HepG2 (cell line): ENCODE data around the gene C12orf60. TPM values are rescaled to one million over a fixed set of nuclear protein-coding genes. Genes with fewer than 3 reads are reported as not detected.

Source experiments
- ATF1 ChIP-seq: IDR thresholded peaks from 2 replicates; pipeline ENCODE4 v1.6.1; 2016; ENCODE audit warnings: mild to moderate bottlenecking, control low read depth
- ERF ChIP-seq: IDR thresholded peaks from 2 replicates; pipeline ENCODE4 v1.6.1; 2018; ENCODE audit warnings: missing biosample characterization, missing genetic modification reagents
- ESRRA ChIP-seq: sonication (generic); formaldehyde crosslinking; IDR thresholded peaks from 2 replicates; pipeline ENCODE4 v1.5.1; 2020; ENCODE audit warnings: mild to moderate bottlenecking, low read depth, missing genetic modification reagents
- HOXA3 ChIP-seq: sonication (generic); formaldehyde crosslinking; IDR thresholded peaks from 2 replicates; pipeline ENCODE4 v1.5.0; 2020; ENCODE audit warnings: missing genetic modification reagents
- JUN ChIP-seq: sonication (generic); formaldehyde crosslinking; IDR thresholded peaks from 2 replicates; pipeline ENCODE4 v1.4.0; 2020; ENCODE audit warnings: mild to moderate bottlenecking, missing genetic modification reagents
- KDM1A ChIP-seq: IDR thresholded peaks from 2 replicates; pipeline ENCODE4 v1.6.1; 2016; ENCODE audit warnings: missing compliant biosample characterization
- MED8 ChIP-seq: sonication (generic); formaldehyde crosslinking; IDR thresholded peaks from 2 replicates; pipeline ENCODE4 v1.8.1; 2023; ENCODE audit warnings: mild to moderate bottlenecking, missing genetic modification reagents; ENCODE audit not compliant: insufficient replicate concordance
- RFXAP ChIP-seq: sonication (generic); formaldehyde crosslinking; IDR thresholded peaks from 2 replicates; pipeline ENCODE4 v1.4.0; 2020; ENCODE audit warnings: missing genetic modification reagents, borderline replicate concordance
- SOX13 ChIP-seq, 3 experiments: fragments of 450-650 bp in 1 of 3; sonication (generic) in 1 of 3; formaldehyde crosslinking in 1 of 3; IDR thresholded peaks in 2 of 3; conservative IDR thresholded peaks in 1 of 3; 2 replicates each; pipeline versions ENCODE4 v1.5.0 to v1.6.1; 2016 to 2020; ENCODE audit warnings: antibody characterized with exemption in 1 of 3, mild to moderate bottlenecking in 1 of 3, missing compliant biosample characterization in 1 of 3, missing genetic modification reagents in 1 of 3, moderate library complexity in 1 of 3
- THAP9 ChIP-seq: sonication (generic); formaldehyde crosslinking; IDR thresholded peaks from 2 replicates; pipeline ENCODE4; 2020; ENCODE audit warnings: missing genetic modification reagents, mild to moderate bottlenecking, borderline replicate concordance
- TMF1 ChIP-seq: sonication (generic); formaldehyde crosslinking; IDR thresholded peaks from 2 replicates; pipeline ENCODE4 v1.8.1; 2022; ENCODE audit warnings: low read depth, missing genetic modification reagents
- TRAFD1 ChIP-seq: sonication (generic); formaldehyde crosslinking; IDR thresholded peaks from 2 replicates; pipeline ENCODE4 v1.5.1; 2020; ENCODE audit warnings: missing genetic modification reagents, mild to moderate bottlenecking, borderline replicate concordance
- U2AF1 ChIP-seq: fragments of 200-400 bp; formaldehyde crosslinking; optimal IDR thresholded peaks from 2 replicates; pipeline ENCODE3; 2017; ENCODE audit warnings: mild to moderate bottlenecking, low read depth, low read length
- ZBTB10 ChIP-seq: sonication (generic); formaldehyde crosslinking; IDR thresholded peaks from 2 replicates; pipeline ENCODE4 v1.4.0; 2020; ENCODE audit warnings: missing genetic modification reagents, borderline replicate concordance
- ZNF101 ChIP-seq: sonication (generic); formaldehyde crosslinking; IDR thresholded peaks from 2 replicates; pipeline ENCODE4 v1.4.0; 2020; ENCODE audit warnings: mild to moderate bottlenecking, low read depth, missing genetic modification reagents, borderline replicate concordance
- ZNF331 ChIP-seq: sonication (generic); formaldehyde crosslinking; IDR thresholded peaks from 2 replicates; pipeline ENCODE4 v1.4.0; 2020; ENCODE audit warnings: missing genetic modification reagents
- ZNF441 ChIP-seq: sonication (generic); formaldehyde crosslinking; IDR thresholded peaks from 2 replicates; pipeline ENCODE4 v1.7.0; 2021; ENCODE audit warnings: missing genetic modification reagents, borderline replicate concordance
- ZNF446 ChIP-seq: sonication (generic); formaldehyde crosslinking; IDR thresholded peaks from 2 replicates; pipeline ENCODE4 v1.5.0; 2020; ENCODE audit warnings: mild to moderate bottlenecking, missing genetic modification reagents
- ZNF605 ChIP-seq: sonication (generic); formaldehyde crosslinking; IDR thresholded peaks from 2 replicates; pipeline ENCODE4 v1.8.0; 2022; ENCODE audit warnings: mild to moderate bottlenecking, missing genetic modification reagents
- polyA plus RNA-seq, 8 experiments: library from polyadenylated mRNA; depleted of rRNA in 3 of 8; stranded (reverse) in 7 of 8; unstranded in 1 of 8; fragments of >200 nt; fragmentation: Illumina TruSeq in 4 of 8; extraction: Trizol in 4 of 8; gene quantifications; 2 replicates each; pipeline versions ENCODE4 v1.2.1 to v1.2.3, GENCODE V29; 2011 to 2016; ENCODE audit warnings: low read depth in 4 of 8, missing spikeins in 1 of 8, mixed read lengths in 1 of 8; ENCODE audit not compliant: insufficient read depth in 1 of 8
- total RNA-seq, 5 experiments: library from RNA; depleted of rRNA; stranded (reverse); fragments of >200 nt; fragmentation: Illumina TruSeq; extraction: Trizol; gene quantifications; 2 replicates each; pipeline ENCODE4 v1.2.3, GENCODE V29; 2016; ENCODE audit warnings: low read depth in 1 of 5

C12orf60 gene
- total and polyA plus RNA-seq, 2 of the 13 experiments (the other 11 are each of a cell fraction or from before 2014, with no cell fraction given): 0.55 to 1.4 TPM

GRCh38 chr12:14770496-14771461 lies 32.7 kb upstream of the C12orf60 start (continued):
- TF ChIP-seq HOXA3 (CRISPR knock-in tag) (peak; percentile 59; the same call in 1 of the 2 replicates), THAP9 (CRISPR knock-in tag) (no peak), SOX13 (IDR thresholded peaks at IDR 0.05) (no peak), SOX13 (CRISPR knock-in tag; conservative IDR thresholded peaks at IDR 0.05 in 1 of 2, IDR thresholded peaks at IDR 0.05 in 1 of 2) (peak in 1 of 2 experiments; percentile 72; a peak in 2 of 4 replicates), KDM1A (CRISPR knock-in tag) (no peak), ESRRA (CRISPR knock-in tag) (peak; percentile 45; the same call in 1 of the 2 replicates), ZNF101 (CRISPR knock-in tag) (peak; percentile 37; the same call in 1 of the 2 replicates), ATF1 (CRISPR knock-in tag) (peak; percentile 52; the same call in 1 of the 2 replicates), ERF (CRISPR knock-in tag) (peak; percentile 52; the same call in 1 of the 2 replicates), MED8 (peak; percentile 68), ZBTB10 (CRISPR knock-in tag) (no peak), TRAFD1 (no peak), ZNF605 (CRISPR knock-in tag) (peak; percentile 90), ZNF331 (CRISPR knock-in tag) (peak; percentile 74; the same call in 1 of the 2 replicates), JUN (peak; percentile 27; the same call in 1 of the 2 replicates), ZNF446 (CRISPR knock-in tag) (peak; percentile 87; the same call in 1 of the 2 replicates), RFXAP (CRISPR knock-in tag) (peak; percentile 58), U2AF1 (peak; percentile 54), ZNF441 (CRISPR knock-in tag) (0 out of 2 replicates have a peak, but pooled peaks have one; percentile 23), TMF1 (CRISPR knock-in tag) (peak; percentile 66; the same call in 1 of the 2 replicates)
